Amniotic stem cell (primary cell): ENCODE results near the gene STIMATE.

Experiments
- DNase-seq: peaks from one replicate; lab custom pipeline; 2025; lab: John Stamatoyannopoulos, UW

Gene STIMATE

GRCh38 chr3:52817221-52817620, 80.1 kb downstream of the STIMATE start:
- no peak for DNase-seq

GRCh38 chr3:52816654-52817053, 80.7 kb downstream of the STIMATE start:
- no peak for DNase-seq

- DNase-seq: no peak
These were observed 81.1 kb downstream of the STIMATE start for GRCh38 chr3:52816199-52816598.

- DNase-seq: no peak
These were observed 83.5 kb downstream of the STIMATE start for GRCh38 chr3:52813810-52814209.

- no peak for DNase-seq
These were observed 85.8 kb downstream of the STIMATE start for GRCh38 chr3:52811452-52812011.

- DNase-seq: no peak
These were observed 86.4 kb downstream of the STIMATE start for GRCh38 chr3:52810923-52811322.

GRCh38 chr3:52809662-52810377, 87.5 kb downstream of the STIMATE start:
- DNase-seq: no peak

- no peak for DNase-seq
These were observed 88.2 kb downstream of the STIMATE start for GRCh38 chr3:52809149-52809548.

- no peak for DNase-seq
These were observed 91.9 kb downstream of the STIMATE start for GRCh38 chr3:52805270-52806039.

GRCh38 chr3:52801839-52802238, 95.5 kb downstream of the STIMATE start:
- no peak for DNase-seq

GRCh38 chr3:52800079-52800478, 97.3 kb downstream of the STIMATE start:
- DNase-seq: no peak

GRCh38 chr3:52798978-52799476, 98.3 kb downstream of the STIMATE start:
- DNase-seq: no peak

- DNase-seq: no peak
These were observed 98.9 kb downstream of the STIMATE start for GRCh38 chr3:52798376-52798977.

GRCh38 chr3:52796411-52796810, 100.9 kb downstream of the STIMATE start:
- no peak for DNase-seq

GRCh38 chr3:52795298-52795900, 101.9 kb downstream of the STIMATE start:
- DNase-seq: no peak

- DNase-seq: no peak
These were observed 102.7 kb downstream of the STIMATE start, which contains the start of gene ITIH3 for GRCh38 chr3:52794612-52795099. TSS of gene ITIH3 (plus strand) at chr3:52794796. CDS start at chr3:52794804, 8 bp downstream.

- DNase-seq: no peak
These were observed 103.4 kb downstream of the STIMATE start for GRCh38 chr3:52793702-52794611.

GRCh38 chr3:52792961-52793695, 104.2 kb downstream of the STIMATE start:
- DNase-seq: no peak

GRCh38 chr3:52792413-52792812, 104.9 kb downstream of the STIMATE start:
- no peak for DNase-seq

- no peak for DNase-seq
These were observed 105.4 kb downstream of the STIMATE start for GRCh38 chr3:52791928-52792327.
